ENCODE measurements around the gene GARIN5B.

DNA sequence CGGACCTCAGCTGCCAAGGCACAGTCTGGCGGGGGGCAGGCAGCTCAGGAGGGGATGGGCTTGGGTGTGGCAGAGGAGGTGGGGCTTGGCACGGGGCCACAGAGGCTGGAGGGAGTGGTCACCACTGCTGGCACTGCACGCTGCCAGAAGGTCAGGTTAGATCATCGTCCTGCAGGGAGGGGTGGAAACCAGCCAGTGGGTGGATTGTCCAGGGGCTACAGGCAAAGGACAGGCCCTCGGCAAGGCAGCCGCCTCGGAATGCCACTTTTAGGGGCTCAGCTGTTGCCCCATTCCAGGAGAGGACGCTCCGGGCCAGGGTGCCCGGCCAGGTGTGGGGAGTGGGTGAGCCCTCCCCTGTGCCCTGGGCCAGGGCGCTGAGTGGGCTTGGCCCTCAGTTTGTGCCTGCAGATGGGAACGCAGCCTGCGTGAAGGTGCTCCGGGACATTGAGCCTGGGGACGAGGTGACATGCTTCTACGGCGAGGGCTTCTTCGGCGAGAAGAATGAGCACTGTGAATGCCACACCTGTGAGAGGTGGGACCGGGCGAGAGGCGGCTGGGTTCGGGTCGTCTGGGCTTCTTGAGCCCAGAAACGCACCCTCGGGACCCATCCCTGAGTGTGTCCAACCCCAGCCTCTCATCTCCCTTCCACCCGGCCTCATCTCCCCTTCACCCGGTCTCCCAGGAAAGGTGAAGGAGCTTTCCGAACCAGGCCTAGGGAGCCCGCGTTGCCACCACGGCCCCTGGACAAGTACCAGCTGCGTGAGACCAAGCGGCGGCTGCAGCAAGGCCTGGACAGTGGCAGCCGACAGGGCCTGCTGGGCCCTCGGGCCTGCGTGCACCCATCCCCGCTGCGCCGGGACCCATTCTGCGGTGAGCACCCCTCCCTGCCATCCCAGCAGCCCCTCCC lies 17.0 kb downstream of the GARIN5B start:
- TF ChIP-seq, protein P1, sequence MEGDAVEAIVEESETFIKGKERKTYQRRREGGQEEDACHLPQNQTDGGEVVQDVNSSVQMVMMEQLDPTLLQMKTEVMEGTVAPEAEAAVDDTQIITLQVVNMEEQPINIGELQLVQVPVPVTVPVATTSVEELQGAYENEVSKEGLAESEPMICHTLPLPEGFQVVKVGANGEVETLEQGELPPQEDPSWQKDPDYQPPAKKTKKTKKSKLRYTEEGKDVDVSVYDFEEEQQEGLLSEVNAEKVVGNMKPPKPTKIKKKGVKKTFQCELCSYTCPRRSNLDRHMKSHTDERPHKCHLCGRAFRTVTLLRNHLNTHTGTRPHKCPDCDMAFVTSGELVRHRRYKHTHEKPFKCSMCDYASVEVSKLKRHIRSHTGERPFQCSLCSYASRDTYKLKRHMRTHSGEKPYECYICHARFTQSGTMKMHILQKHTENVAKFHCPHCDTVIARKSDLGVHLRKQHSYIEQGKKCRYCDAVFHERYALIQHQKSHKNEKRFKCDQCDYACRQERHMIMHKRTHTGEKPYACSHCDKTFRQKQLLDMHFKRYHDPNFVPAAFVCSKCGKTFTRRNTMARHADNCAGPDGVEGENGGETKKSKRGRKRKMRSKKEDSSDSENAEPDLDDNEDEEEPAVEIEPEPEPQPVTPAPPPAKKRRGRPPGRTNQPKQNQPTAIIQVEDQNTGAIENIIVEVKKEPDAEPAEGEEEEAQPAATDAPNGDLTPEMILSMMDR (IDR thresholded peaks at IDR 0.05; ENCODE audit: low read length), result no peak
- no peak for TF ChIP-seq EZH2 (IDR thresholded peaks at IDR 0.05; ENCODE audit: borderline replicate concordance, low read length)
